K562 (cell line): ENCODE results near the gene GRIK2. TPM values are rescaled to one million over a fixed set of nuclear protein-coding genes. Genes with fewer than 3 reads are reported as not detected.

Experiments
- ATAC-seq: fragments of 200-7000 bp; cut with Tn5 transposase; 3 replicates; pipeline ENCODE4 v1.9.1; 2020; ENCODE audit warnings: moderate library complexity
- BruUV-seq: library from RNA; stranded (reverse); fragments of 400-500 nt; replicated peaks from 2 replicates; lab custom pipeline; 2021; lab: Mats Ljungman, UMichigan
- CTCF ChIA-PET: fragments of 300-600 bp; formaldehyde crosslinking; extraction: SDS; loops from one replicate; lab custom pipeline; 2021; ENCODE audit warnings: low intra/inter-chr PET ratio; lab: Yijun Ruan, JAX
- POLR2A ChIA-PET: fragments of 300-600, 350-650 bp; sonication (Branson Sonifier 250); formaldehyde crosslinking; extraction: SDS; loops from one replicate; lab custom pipeline; 2021; ENCODE audit warnings: antibody characterized with exemption, inconsistent platforms; lab: Yijun Ruan, JAX
- DNase-seq, 4 experiments: peaks; one replicate each; pipeline versions ENCODE4 v3.0.0 to v3.0.0-alpha.2; 2011 to 2018; ENCODE audit warnings: low spot score in 3 of 4, mixed read lengths in 3 of 4; ENCODE audit errors: extremely low read depth in 1 of 4
- FAIRE-seq: peaks from 2 replicates; lab custom pipeline; 2011; peaks lifted over from hg19 to GRCh38; lab: Jason Lieb, UNC
- H2AFZ ChIP-seq: 2 replicates; pipeline ENCODE4 v1.6.0; 2011; ENCODE audit warnings: low read depth, low read length, control low read depth, inconsistent platforms
- H3K27ac ChIP-seq: fragments of 200-600 bp; 3 replicates; pipeline ENCODE4 v1.8.0; 2011; ENCODE audit warnings: low read depth, mild to moderate bottlenecking, control low read depth, inconsistent platforms, low read length, moderate library complexity, mixed read lengths; ENCODE audit errors: extremely low read depth
- H3K27me3 ChIP-seq, 2 experiments: fragments of 300-600 bp in 1 of 2; 2 replicates in 1 of 2; 3 replicates in 1 of 2; pipeline versions ENCODE4 v1.6.0 to v1.8.0; 2011; ENCODE audit warnings: inconsistent platforms in 2 of 2, low read length in 2 of 2, mild to moderate bottlenecking in 1 of 2, mixed read lengths in 1 of 2, moderate library complexity in 1 of 2; ENCODE audit not compliant: control insufficient read depth in 2 of 2, insufficient read depth in 2 of 2
- H3K36me3 ChIP-seq: fragments of 300-600 bp; 3 replicates; pipeline ENCODE4 v1.8.0; 2011; ENCODE audit warnings: mild to moderate bottlenecking, low read length, inconsistent platforms; ENCODE audit not compliant: control insufficient read depth, insufficient read depth
- H3K4me1 ChIP-seq, 2 experiments: fragments of 200-600 bp in 1 of 2; replicated peaks in 1 of 2; 2 replicates in 1 of 2; 3 replicates in 1 of 2; pipeline versions ENCODE4 v1.5.1 to v1.8.0; 2011; ENCODE audit warnings: inconsistent platforms in 2 of 2, low read length in 2 of 2, mild to moderate bottlenecking in 1 of 2, mixed read lengths in 1 of 2, moderate library complexity in 1 of 2; ENCODE audit not compliant: control insufficient read depth in 2 of 2, insufficient read depth in 2 of 2
- H3K4me2 ChIP-seq: 2 replicates; pipeline ENCODE4 v1.6.1; 2011; ENCODE audit warnings: low read length, control low read depth, inconsistent platforms, mixed read lengths; ENCODE audit not compliant: insufficient read depth
- H3K4me3 ChIP-seq: fragments of 200-600 bp; sonication (generic), shearing (Covaris generic); 2 replicates; pipeline ENCODE4 v1.5.1; 2016; ENCODE audit warnings: control low read depth, inconsistent platforms
- H3K79me2 ChIP-seq: fragments of 200-600 bp; 3 replicates; pipeline ENCODE4 v1.8.0; 2011; ENCODE audit warnings: low read length, inconsistent platforms; ENCODE audit not compliant: control insufficient read depth, insufficient read depth
- H3K9ac ChIP-seq, 2 experiments: 2 replicates each; pipeline versions ENCODE4 v1.6.0 to v1.6.1; 2011; ENCODE audit warnings: low read depth in 2 of 2, low read length in 2 of 2, control low read depth in 1 of 2, inconsistent platforms in 1 of 2, mild to moderate bottlenecking in 1 of 2, mixed read lengths in 1 of 2; ENCODE audit not compliant: insufficient read depth in 1 of 2
- H3K9me1 ChIP-seq: one replicate; pipeline ENCODE4 v1.6.0; 2011; ENCODE audit warnings: inconsistent platforms, mild to moderate bottlenecking, low read length, moderate library complexity; ENCODE audit not compliant: control insufficient read depth, insufficient read depth
- H3K9me3 ChIP-seq: replicated peaks from 2 replicates; pipeline ENCODE4 v1.5.1; 2011; ENCODE audit warnings: low read depth, low read length, inconsistent platforms; ENCODE audit not compliant: control insufficient read depth, insufficient read depth
- H4K20me1 ChIP-seq: replicated peaks from 2 replicates; pipeline ENCODE4 v1.6.1; 2011; ENCODE audit warnings: low read length, inconsistent platforms, mixed read lengths; ENCODE audit not compliant: control insufficient read depth, insufficient read depth
- BRCA1 ChIP-seq, 2 experiments: fragments of 450-650 bp in 1 of 2; sonication (generic) in 1 of 2; formaldehyde crosslinking in 1 of 2; IDR thresholded peaks; 2 replicates each; pipeline versions ENCODE4 v1.5.0 to v1.6.1; 2017 to 2020; ENCODE audit warnings: mild to moderate bottlenecking in 1 of 2, missing genetic modification reagents in 1 of 2
- ETS1 ChIP-seq: conservative IDR thresholded peaks from 2 replicates; pipeline ENCODE4 v1.6.1; 2011; ENCODE audit warnings: low read depth, mild to moderate bottlenecking, low read length; ENCODE audit not compliant: control insufficient read depth
- HIVEP1 ChIP-seq: fragments of 250-450 bp; sonication (Bioruptor Pico); IDR thresholded peaks from 2 replicates; pipeline ENCODE4 v1.4.0; 2020; ENCODE audit warnings: mild to moderate bottlenecking
- ILK ChIP-seq: fragments of 450-650 bp; IDR thresholded peaks from 2 replicates; pipeline ENCODE4 v1.6.1; 2016; ENCODE audit warnings: missing genetic modification characterization, low read depth, mild to moderate bottlenecking, missing compliant biosample characterization, moderate library complexity, borderline replicate concordance
- JUN ChIP-seq, 2 experiments: sonication (generic) in 1 of 2; formaldehyde crosslinking in 1 of 2; IDR thresholded peaks; 2 replicates each; pipeline versions ENCODE4 v1.6.1 to v1.8.0; 2012 to 2022; ENCODE audit warnings: borderline replicate concordance in 2 of 2, mild to moderate bottlenecking in 2 of 2, improper control_type of control experiment in 1 of 2, low read depth in 1 of 2, low read length in 1 of 2, missing genetic modification reagents in 1 of 2
- MEF2D ChIP-seq: conservative IDR thresholded peaks from 2 replicates; pipeline ENCODE4 v1.6.1; 2016; ENCODE audit warnings: low read depth, missing genetic modification characterization, missing compliant biosample characterization
- NFATC3 ChIP-seq: fragments of 450-650 bp; IDR thresholded peaks from 2 replicates; pipeline ENCODE4 v1.6.1; 2017; ENCODE audit warnings: mild to moderate bottlenecking
- NR2C1 ChIP-seq, 2 experiments: fragments of 450-650 bp; IDR thresholded peaks; 2 replicates each; pipeline ENCODE4 v1.6.1; 2017; ENCODE audit warnings: mild to moderate bottlenecking in 2 of 2, antibody characterized with exemption in 1 of 2, inconsistent platforms in 1 of 2, missing compliant biosample characterization in 1 of 2, missing genetic modification characterization in 1 of 2
- PATZ1 ChIP-seq: fragments of 250-450 bp; sonication (Bioruptor Pico); IDR thresholded peaks from 2 replicates; pipeline ENCODE4 v1.5.0; 2020; ENCODE audit warnings: mild to moderate bottlenecking, borderline replicate concordance
- POLR2AphosphoS2 ChIP-seq: IDR thresholded peaks from 2 replicates; pipeline ENCODE4 v1.6.1; 2012; ENCODE audit warnings: low read length, improper control_type of control experiment
- SIX5 ChIP-seq, 2 experiments: IDR thresholded peaks; 2 replicates each; pipeline ENCODE4 v1.6.1; 2011; ENCODE audit warnings: low read length in 2 of 2, borderline replicate concordance in 1 of 2, low read depth in 1 of 2, mild to moderate bottlenecking in 1 of 2, moderate library complexity in 1 of 2; ENCODE audit not compliant: insufficient read depth in 1 of 2
- TEAD1 ChIP-seq, 2 experiments: fragments of 450-650 bp in 1 of 2; sonication (generic) in 1 of 2; formaldehyde crosslinking; IDR thresholded peaks; 2 replicates each; pipeline versions ENCODE4 v1.4.0 to v1.8.0; 2020 to 2022; ENCODE audit warnings: mild to moderate bottlenecking in 2 of 2, missing genetic modification reagents in 1 of 2
- YY1 ChIP-seq, 3 experiments: IDR thresholded peaks; 2 replicates each; pipeline ENCODE4 v1.6.1; 2011; ENCODE audit warnings: low read length in 2 of 3, mild to moderate bottlenecking in 2 of 3, moderate library complexity in 2 of 3, borderline replicate concordance in 1 of 3, control low read depth in 1 of 3, low read depth in 1 of 3; ENCODE audit not compliant: insufficient read depth in 3 of 3, insufficient replicate concordance in 2 of 3, control insufficient read depth in 1 of 3, insufficient read length in 1 of 3; ENCODE audit errors: extremely low read depth in 1 of 3
- ZBED1 ChIP-seq: IDR thresholded peaks from 2 replicates; pipeline ENCODE4 v1.6.1; 2014
- ZBTB9 ChIP-seq: fragments of 450-650 bp; formaldehyde crosslinking; IDR thresholded peaks from 2 replicates; pipeline ENCODE4 v1.4.0; 2020; ENCODE audit warnings: mild to moderate bottlenecking, moderate library complexity
- WGBS: fragments of 100-300 bp; shearing (Covaris generic); methylation state at CpG from one replicate; pipeline ENCODE4 v1.1.6; 2016; ENCODE audit warnings: low coverage, mixed read lengths; ENCODE audit not compliant: insufficient coverage; ENCODE audit errors: missing lambda C conversion rate; 5-methylcytosine and 5-hydroxymethylcytosine counted together
- in situ Hi-C: fragments of 300-500 bp; cut with MboI; formaldehyde crosslinking; loops from 4 replicates; pipeline ENCODE4 v1.15.0; 2018; ENCODE audit warnings: inconsistent platforms, mixed read lengths
- intact Hi-C: fragments of 100-400 bp; cut with micrococcal nuclease; formaldehyde crosslinking; loops from 2 replicates; pipeline ENCODE4 v1.14.2; 2022
- polyA plus RNA-seq, 8 experiments: library from polyadenylated mRNA; depleted of rRNA in 4 of 8; stranded (reverse) in 5 of 8; unstranded in 3 of 8; fragments of >200 nt; fragmentation: Nextera tagmentation in 2 of 8; fragmentation: Illumina TruSeq in 1 of 8; extraction: Ambion mirVana in 2 of 8; extraction: Trizol in 1 of 8; gene quantifications; 2 replicates each; pipeline versions ENCODE4 v1.2.1 to v1.2.3, GENCODE V29; 2011 to 2014; ENCODE audit warnings: inconsistent platforms in 1 of 8, missing spikeins in 1 of 8
- total RNA-seq, 7 experiments: library from RNA; depleted of rRNA in 6 of 7; stranded (reverse); fragments of >200 nt in 6 of 7; fragmentation: Illumina TruSeq in 2 of 7; extraction: Trizol in 2 of 7; gene quantifications; 2 replicates each; pipeline versions ENCODE4 v1.2.1 to v1.2.3, GENCODE V29; 2011 to 2021; ENCODE audit warnings: low replicate concordance in 1 of 7

The GRIK2 gene
- total and polyA plus RNA-seq, 9 of the 15 experiments (the other 6 are each of a cell fraction or from before 2014, with no cell fraction given), result not detected

- no peak for DNase-seq
- Histone ChIP-seq H3K27me3 (no peaks in the 10 kb centered on the region), H3K9me3 (no peaks in the 10 kb centered on the region), H4K20me1 (no peaks in the 10 kb centered on the region), H3K36me3 (no peaks in the 10 kb centered on the region), H3K4me2 (no peak overlapping the region), H2AFZ (no peak overlapping the region), H3K4me1 (no peaks in the 10 kb centered on the region), H3K27ac (no peak overlapping the region), H3K9ac (no peak overlapping the region), H3K4me3 (no peak overlapping the region), H3K9me1 (no peaks in the 10 kb centered on the region), H3K79me2 (no peaks in the 10 kb centered on the region)
- 3% methylated on average over 2 of the region's 2 CpGs for WGBS
- ChIA-PET POLR2A (no interaction called here), CTCF (no interaction called here)
- BruUV-seq, result no TSS peak
- no peak for ATAC-seq
- in situ Hi-C loops (no loop called here), intact Hi-C loops (no loop called here)
- no peak for FAIRE-seq
- TF ChIP-seq SIX5 (IDR thresholded peaks at IDR 0.05; ENCODE audit: borderline replicate concordance in 1 of 2, insufficient read depth in 1 of 2, low read depth in 1 of 2, low read length in 2 of 2), result no peak
- no peak for TF ChIP-seq MEF2D (tag)
- no peak for TF ChIP-seq HIVEP1 (CRISPR knock-in tag)
- no peak for TF ChIP-seq ZBED1
- TF ChIP-seq BRCA1 (IDR thresholded peaks at IDR 0.05), result no peak
- TF ChIP-seq BRCA1 (CRISPR knock-in tag; IDR thresholded peaks at IDR 0.05), result no peak
- no peak for TF ChIP-seq ETS1
- no peak for TF ChIP-seq ILK (tag)
- TF ChIP-seq NR2C1 (IDR thresholded peaks at IDR 0.05), result no peak
- no peak for TF ChIP-seq NR2C1 (tag; IDR thresholded peaks at IDR 0.05)
- TF ChIP-seq YY1 (IDR thresholded peaks at IDR 0.05; ENCODE audit: borderline replicate concordance in 1 of 3, control insufficient read depth in 1 of 3, extremely low read depth in 1 of 3, insufficient read depth in 3 of 3, insufficient read length in 1 of 3, insufficient replicate concordance in 2 of 3, low read depth in 1 of 3, low read length in 2 of 3), result no peak
- no peak for TF ChIP-seq JUN (IDR thresholded peaks at IDR 0.05; ENCODE audit: borderline replicate concordance, low read depth, low read length)
- TF ChIP-seq JUN (CRISPR knock-in tag; IDR thresholded peaks at IDR 0.05; ENCODE audit: borderline replicate concordance), result no peak
- no peak for TF ChIP-seq ZBTB9 (CRISPR knock-in tag)
- TF ChIP-seq TEAD1 (CRISPR knock-in tag; IDR thresholded peaks at IDR 0.05), result no peak
- no peak for TF ChIP-seq PATZ1 (CRISPR knock-in tag)
- no peak for TF ChIP-seq NFATC3
- no peak for TF ChIP-seq POLR2AphosphoS2
Observed at GRCh38 chr6:102075539-102075938, 682.0 kb downstream of the GRIK2 start.
